Measurements from ENCODE around the gene RAB38.

DNA sequence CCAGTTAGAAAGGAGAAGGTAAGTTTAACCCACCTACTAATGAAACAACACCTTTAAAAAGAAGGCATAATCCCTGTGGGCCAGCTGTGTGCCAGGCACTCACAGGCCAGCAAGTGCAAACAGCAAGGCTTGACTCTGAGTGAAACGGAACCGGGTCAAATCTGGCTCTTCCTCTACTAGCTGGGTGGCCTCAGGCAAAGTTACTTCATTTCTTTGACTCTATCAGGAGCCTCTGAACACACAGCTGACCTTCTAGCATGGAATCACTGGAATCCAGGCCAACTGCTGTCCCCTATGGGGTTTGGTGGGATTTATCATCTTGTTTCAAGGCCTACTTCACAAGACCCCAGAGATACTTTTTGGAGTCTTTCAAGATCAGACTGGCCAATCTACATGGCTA, 3.3 kb downstream of the RAB38 start:
- no peak for TF ChIP-seq CTCF (conservative IDR thresholded peaks at IDR 0.05)
- TF ChIP-seq ZFX (IDR thresholded peaks at IDR 0.05), result no peak

Measured in C4-2B (cell line).